ENCODE measurements around the gene QRFP.

DNA sequence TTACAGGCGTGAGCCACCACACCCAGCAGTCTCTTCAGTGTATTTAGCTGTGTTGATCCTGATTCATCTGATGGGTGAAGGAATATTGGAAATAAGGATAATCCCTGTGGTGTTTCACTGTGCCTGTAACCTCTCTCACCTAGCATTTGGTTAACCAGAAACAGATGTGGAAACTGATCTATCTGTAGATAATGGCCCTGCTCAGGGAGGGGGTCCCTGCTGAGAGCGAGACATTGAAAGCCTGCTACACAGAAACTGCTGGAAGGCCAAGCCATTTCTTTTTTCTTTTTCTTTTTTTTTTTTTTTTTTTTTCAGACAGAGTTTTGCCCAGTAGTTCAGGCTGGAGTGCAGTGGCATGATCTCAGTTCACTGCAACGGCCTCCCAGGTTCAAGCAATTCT is 28.4 kb downstream of the QRFP start:
- no peak for TF ChIP-seq POLR2A (IDR thresholded peaks at IDR 0.05)
- TF ChIP-seq, protein P1, sequence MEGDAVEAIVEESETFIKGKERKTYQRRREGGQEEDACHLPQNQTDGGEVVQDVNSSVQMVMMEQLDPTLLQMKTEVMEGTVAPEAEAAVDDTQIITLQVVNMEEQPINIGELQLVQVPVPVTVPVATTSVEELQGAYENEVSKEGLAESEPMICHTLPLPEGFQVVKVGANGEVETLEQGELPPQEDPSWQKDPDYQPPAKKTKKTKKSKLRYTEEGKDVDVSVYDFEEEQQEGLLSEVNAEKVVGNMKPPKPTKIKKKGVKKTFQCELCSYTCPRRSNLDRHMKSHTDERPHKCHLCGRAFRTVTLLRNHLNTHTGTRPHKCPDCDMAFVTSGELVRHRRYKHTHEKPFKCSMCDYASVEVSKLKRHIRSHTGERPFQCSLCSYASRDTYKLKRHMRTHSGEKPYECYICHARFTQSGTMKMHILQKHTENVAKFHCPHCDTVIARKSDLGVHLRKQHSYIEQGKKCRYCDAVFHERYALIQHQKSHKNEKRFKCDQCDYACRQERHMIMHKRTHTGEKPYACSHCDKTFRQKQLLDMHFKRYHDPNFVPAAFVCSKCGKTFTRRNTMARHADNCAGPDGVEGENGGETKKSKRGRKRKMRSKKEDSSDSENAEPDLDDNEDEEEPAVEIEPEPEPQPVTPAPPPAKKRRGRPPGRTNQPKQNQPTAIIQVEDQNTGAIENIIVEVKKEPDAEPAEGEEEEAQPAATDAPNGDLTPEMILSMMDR (IDR thresholded peaks at IDR 0.05): no peak

Data from suprapubic skin (tissue), 3 donors.